NCI-H2029 treated with DMSO at 0.1 percent for 48 hours (cell line): ENCODE data around the gene PRPSAP1.

ENCODE experiments used
- DNase-seq: peaks from one replicate; lab custom pipeline; 2025; lab: John Stamatoyannopoulos, UW

Gene PRPSAP1

GRCh38 chr17:76265624-76266243 lies 88.0 kb downstream of the PRPSAP1 start:
- DNase-seq = no peak

- peak; percentile 81 for DNase-seq
These were observed 88.7 kb downstream of the PRPSAP1 start, which contains the start of gene UBALD2 for GRCh38 chr17:76264755-76265623. Gene UBALD2, plus strand, starts transcription at chr17:76265348. Its CDS starts 158 bp downstream, at chr17:76265506.

- no peak for DNase-seq
These were observed 89.3 kb downstream of the PRPSAP1 start for GRCh38 chr17:76264425-76264754.

GRCh38 chr17:76263896-76264295 lies 89.8 kb downstream of the PRPSAP1 start:
- no peak for DNase-seq

- peak; percentile 45 for DNase-seq
These were observed 90.9 kb downstream of the PRPSAP1 start for GRCh38 chr17:76262732-76263344.

GRCh38 chr17:76261421-76262215 lies 92.1 kb downstream of the PRPSAP1 start:
- DNase-seq = no peak

- no peak for DNase-seq
These were observed 93.0 kb downstream of the PRPSAP1 start for GRCh38 chr17:76260669-76261068.

- DNase-seq = no peak
These were observed 93.5 kb downstream of the PRPSAP1 start for GRCh38 chr17:76260220-76260619.
